GM10266 (cell line): ENCODE measurements around the gene DPF1.

ENCODE experiments used
- DNase-seq: peaks from one replicate; pipeline ENCODE4 v3.0.0; 2012; ENCODE audit errors: extremely low spot score
- TF ChIP-seq, protein P1 (sequence below): IDR thresholded peaks from 2 replicates; pipeline ENCODE4 v1.5.1; 2012; ENCODE audit warnings: mild to moderate bottlenecking, low read depth; ENCODE audit not compliant: control insufficient read depth, insufficient read depth; ENCODE audit errors: missing control alignments

DPF1 gene

DNA sequence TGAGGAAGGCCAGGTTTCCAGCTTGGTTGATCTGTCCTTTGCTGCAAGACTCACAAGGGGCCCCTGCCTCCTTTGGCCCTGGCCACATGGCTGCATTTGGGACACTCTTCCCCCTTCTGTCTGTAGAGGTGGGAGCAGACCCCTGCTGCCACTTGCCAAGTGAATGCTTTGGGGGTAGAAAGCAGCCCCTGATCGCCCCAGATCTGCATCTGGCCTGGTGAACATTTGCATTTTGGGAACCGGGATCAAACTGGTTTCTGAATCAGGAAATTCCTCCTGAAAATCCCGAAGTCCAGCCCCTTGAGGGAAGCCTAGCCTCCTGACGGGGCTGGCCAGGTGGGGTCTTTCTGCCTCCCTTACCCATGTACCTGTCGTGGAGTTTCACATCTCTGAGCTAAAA lies 14.9 kb downstream of the DPF1 start:
- TF ChIP-seq, protein P1, sequence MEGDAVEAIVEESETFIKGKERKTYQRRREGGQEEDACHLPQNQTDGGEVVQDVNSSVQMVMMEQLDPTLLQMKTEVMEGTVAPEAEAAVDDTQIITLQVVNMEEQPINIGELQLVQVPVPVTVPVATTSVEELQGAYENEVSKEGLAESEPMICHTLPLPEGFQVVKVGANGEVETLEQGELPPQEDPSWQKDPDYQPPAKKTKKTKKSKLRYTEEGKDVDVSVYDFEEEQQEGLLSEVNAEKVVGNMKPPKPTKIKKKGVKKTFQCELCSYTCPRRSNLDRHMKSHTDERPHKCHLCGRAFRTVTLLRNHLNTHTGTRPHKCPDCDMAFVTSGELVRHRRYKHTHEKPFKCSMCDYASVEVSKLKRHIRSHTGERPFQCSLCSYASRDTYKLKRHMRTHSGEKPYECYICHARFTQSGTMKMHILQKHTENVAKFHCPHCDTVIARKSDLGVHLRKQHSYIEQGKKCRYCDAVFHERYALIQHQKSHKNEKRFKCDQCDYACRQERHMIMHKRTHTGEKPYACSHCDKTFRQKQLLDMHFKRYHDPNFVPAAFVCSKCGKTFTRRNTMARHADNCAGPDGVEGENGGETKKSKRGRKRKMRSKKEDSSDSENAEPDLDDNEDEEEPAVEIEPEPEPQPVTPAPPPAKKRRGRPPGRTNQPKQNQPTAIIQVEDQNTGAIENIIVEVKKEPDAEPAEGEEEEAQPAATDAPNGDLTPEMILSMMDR: no peak
- no peak for DNase-seq

DNA sequence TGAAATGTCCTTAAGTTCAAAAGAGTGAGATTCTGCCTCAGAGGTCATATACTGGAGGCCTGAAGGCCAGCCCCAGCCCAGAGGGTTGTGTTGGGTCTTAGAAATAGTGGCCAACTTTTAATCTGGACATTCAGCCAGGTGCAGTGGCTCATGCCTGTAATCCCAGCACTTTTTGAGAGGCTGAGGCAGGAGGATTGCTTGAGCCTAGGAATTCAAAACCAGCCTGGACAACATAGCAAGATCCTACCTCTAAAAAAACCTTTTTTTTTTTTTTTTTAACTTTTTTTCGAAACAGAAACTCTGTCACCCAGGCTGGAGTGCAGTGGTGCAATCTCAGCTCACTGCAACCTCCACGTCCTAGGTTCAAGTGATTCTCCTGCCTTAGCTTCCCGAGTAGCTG lies 15.5 kb downstream of the DPF1 start:
- TF ChIP-seq, protein P1: no peak
- DNase-seq: no peak

DNA sequence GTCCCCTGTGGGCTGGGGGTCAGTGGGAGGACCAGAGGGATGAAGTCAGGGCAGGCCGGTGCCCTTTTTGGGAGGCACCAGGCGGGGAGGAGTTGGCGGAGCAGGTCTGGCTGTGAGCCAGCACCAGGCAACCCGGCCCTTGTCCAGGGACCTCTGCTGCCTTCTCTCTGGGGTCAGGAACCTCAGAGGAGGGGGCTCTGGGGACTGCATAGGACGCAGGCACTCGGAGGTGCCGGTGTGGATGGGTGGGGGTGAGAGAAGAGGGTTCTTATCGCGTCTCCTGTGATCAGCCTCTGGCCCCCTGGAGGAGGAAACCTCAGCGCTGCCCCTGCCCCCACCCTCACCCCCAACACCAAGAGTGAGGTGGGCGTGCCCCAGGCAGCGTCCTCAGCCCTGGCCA lies 16.5 kb downstream of the DPF1 start:
- DNase-seq: no peak
- TF ChIP-seq, protein P1: no peak

DNA sequence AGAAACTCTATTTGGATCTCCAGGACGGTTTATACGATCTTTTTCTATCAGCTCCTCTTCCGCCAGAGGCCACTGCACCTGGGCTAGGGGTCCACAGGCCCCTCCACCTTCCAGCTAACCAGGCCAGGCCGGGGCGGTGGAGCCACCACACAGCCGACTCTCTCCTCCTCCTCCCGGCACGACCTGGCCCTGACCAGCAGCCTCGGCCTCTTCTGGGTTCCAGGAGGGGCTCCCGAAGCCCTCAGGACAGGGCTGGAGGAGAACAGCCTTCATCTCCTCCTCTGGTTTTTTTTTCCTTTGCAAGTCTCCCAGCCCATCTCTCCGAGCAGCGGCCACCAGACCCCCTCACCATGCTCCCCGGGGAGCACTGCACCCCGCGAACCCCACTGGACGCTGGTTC lies 17.1 kb downstream of the DPF1 start:
- TF ChIP-seq, protein P1: no peak
- DNase-seq: no peak

DNA sequence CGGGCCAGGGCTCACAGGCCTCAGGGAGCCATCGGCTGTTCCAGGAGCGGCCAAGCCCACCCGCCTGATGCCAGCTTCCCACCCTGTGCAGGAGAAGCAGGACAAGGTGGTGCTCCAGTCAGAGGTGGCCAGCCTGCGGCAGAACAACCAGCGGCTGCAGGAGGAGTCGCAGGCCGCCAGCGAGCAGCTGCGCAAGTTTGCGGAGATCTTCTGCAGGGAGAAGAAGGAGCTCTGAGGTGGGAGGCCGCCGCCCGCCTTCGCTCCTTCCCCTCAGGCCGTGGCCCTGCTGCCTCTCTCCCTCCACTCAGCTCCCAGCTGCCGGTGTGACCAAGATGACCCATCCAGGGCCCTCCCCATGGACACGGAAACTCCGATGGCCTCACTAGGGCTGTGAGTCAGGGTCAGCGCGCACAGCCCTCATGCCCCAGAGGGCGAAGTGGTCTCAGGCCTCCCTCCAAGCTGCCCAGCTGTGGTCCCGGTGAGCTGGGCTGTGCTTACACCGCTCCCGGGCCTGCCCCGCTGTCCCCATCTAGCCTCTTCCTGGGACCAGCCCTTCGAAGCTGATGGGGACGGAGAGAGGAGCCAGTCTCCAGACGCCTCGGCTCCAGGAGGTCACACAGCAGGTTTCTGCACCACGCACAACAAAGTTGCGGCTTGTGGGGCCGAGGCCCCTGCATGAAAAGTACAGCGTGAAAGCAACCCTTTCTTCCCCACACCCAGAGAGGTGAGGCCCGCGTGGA lies 17.8 kb downstream of the DPF1 start:
- no peak for DNase-seq
- TF ChIP-seq, protein P1: no peak

DNA sequence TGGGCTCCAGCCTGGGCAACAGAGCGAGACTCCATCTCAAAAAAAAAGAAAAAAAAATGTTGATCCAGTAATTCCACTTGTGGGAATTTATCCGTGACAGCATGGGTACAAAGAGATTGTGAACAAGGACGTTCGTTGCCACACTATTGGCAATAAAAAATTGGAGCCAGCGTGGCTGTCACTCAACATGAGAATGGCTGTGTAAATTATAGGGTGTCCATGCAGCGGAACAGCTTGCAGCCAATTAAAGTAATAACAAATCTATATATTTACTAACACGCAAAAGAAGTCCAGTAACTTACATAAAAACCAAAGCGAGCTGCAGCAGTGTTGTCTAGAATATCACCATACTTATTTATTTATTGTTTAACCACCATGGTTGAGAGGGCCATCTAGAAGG lies 19.3 kb downstream of the DPF1 start:
- DNase-seq: no peak
- TF ChIP-seq, protein P1: no peak

DNA sequence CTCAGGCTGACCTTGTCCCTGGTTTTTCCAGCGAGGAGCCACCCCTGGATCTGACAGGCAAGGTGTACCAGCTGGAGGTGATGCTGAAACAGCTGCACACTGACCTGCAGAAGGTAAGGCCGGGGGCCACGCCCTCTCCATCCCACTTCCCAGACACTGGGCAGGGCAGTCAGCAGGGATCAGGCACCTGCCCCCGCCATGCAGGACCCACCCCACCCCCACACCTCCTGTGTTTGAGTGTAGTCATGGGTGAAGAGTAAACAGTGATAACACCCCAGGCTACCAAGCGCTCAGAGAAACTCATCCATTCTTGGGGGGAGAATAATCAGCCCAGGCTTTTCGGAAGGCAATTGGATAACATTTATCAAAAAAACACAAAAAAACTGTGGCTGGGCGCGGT lies 19.9 kb downstream of the DPF1 start:
- DNase-seq: no peak
- TF ChIP-seq, protein P1: no peak
